Pons (tissue), 1 donor: ENCODE results near the gene ATXN7L1.
"Not testable (repeated sequence)": the region's sequence is repeated elsewhere in the genome, so short reads cannot be mapped to it uniquely, and the experiment has no call there.

Experiments
- DNase-seq: peaks from one replicate; pipeline ENCODE4 v3.0.0-alpha.2; 2016; ENCODE audit warnings: low spot score

The ATXN7L1 gene

DNA sequence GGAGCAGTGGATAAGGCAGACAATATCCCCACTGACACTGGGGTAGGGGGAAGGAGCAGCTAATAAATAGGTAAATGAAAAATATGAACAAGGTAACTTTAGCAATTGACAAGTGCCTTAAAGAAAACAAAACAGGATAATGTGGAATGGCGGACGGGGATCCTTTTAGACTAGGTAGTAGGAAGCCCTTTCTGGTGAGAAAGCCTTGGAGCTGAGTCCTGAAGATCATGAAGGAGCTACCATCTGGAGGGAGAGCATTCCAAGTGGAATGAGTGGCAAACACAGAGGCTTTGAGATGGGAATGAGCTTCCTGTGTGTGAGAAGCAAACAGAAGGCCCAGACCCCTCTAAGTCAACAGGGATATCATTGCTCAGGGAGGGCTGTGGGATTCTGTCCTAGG is 16.0 kb upstream of the ATXN7L1 start:
- DNase-seq, result no peak

DNA sequence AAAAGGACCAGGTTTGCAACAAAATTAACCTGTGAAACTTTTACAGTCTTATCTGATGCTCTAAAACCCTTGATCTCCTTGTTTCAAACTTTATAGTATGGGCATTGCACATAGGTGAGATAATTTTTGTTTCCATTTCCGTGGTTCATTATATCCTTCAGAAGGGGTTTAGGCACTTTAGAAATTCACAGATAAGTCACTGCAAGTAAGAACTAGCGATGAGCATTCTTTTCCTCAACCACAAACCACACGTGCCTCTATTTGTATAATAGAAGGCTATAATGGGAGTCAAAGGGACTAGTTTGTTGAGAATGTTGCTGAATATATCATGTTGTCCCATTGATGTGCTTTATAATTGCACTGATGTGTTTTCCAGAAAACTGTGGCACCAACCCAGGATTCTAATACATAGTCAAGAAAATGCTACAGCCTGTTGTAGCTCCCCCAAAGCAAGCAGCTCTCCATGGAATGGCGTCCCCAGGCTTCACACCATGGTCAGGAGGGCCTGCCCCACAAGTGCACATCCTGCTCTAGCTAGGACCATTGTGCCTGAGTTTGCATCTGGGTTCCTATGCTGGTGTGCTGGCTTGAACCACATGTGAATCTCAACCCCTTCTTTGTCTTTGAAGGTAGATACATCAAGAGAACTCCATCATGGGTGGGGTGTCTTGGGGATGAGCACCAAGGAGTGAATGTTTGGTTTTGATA is 14.0 kb upstream of the ATXN7L1 start:
- no peak for DNase-seq

DNA sequence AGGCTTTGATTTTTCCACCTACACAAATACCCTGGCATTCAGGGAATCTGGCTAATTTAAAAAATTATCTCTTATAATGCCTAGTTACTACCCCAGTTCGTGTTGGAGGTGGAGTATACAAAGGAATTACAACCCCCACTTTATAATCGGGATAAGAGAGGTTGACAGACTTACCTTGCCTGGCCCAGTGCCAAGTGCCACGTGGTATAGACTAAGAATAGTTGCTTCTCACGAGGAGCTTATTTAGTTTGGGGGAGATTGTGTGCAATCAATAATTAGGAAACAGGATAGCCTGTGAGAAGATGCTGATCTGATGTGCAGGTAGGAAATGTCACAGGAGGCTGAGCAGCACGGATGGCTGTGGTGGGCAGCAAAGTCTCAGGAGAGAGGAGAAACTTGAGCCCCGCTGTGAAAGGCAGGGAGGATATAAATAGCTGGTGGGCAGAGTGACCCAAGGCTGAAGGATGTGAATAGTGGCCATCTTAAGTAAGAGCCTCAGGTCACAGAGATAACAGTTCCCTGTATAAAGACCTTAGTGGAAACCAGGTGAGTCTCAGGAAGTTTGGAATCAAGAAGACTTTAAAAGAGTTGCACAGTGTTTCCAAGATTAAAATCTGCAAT is 11.3 kb upstream of the ATXN7L1 start:
- no peak for DNase-seq

DNA sequence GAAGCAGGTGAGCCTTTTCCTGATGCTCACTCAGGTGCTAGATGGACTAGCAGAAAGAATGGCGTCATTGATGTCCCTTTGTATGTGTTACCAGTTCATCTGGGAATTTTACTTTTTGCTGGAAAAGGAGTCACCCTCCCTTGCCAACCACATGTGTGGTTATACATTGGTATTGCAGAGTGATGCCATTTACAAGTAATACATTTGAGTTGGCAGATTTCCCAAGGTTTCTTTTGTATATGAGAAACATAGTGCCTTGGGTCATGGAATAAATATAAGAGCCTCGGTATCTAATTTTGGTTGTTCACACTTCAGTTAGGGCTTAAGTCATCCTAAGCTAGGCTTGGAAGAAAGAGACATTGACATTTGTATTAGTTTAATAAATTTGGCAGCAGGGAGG is 10.4 kb upstream of the ATXN7L1 start:
- DNase-seq, result no peak

DNA sequence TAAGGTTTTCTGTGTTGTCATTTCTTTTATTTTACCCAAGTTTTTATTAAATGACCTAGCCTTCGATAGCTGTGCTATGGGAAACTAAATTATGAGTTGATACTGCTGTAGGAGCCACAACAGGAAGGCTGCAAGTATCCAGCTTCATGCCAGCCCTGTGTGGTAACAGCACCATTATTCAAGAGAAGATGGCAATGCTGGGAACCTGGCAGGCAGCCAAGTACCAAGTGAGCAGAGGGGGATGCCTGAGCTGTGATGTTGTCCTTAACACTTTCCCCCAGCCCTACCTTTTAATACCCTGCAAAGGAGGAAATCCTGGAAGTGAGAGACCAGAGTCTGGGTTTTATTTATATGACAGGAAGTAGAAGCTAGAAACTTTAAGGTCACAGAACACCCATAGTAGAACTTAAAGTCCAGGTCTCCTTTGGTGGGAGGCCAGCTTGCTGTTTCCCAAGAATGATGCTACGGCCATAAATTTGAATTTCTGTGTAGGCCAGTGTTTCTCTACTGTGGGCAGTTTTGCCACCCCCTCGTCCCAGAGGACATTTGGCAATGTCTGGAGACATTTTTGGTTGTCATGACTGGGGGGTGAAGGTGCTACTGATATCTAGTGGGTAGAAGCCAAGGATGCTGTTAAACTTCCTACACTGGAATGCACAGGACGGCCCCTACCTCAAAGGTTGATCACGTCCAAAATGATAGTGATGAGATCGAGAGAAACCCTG is 9.2 kb upstream of the ATXN7L1 start:
- no peak for DNase-seq

DNA sequence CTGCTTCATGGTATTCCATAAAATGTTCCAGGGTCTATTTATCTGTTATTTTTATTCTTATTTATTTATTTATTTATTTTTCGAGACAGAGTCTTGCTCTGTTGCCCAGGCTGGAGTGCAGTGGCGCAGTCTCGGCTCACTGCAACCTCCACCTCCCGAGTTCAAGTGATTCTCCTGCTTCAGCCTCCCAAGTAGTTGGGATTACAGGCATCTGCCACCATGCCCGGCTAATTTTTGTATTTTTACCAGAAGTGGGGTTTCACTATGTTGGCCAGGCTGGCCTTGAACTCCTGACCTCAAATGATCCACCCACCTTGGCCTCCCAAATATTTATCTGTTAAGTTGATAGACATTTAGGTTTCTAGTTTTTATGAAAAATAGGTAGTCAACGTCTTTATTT is 6.8 kb upstream of the ATXN7L1 start:
- DNase-seq, result not testable (repeated sequence)

DNA sequence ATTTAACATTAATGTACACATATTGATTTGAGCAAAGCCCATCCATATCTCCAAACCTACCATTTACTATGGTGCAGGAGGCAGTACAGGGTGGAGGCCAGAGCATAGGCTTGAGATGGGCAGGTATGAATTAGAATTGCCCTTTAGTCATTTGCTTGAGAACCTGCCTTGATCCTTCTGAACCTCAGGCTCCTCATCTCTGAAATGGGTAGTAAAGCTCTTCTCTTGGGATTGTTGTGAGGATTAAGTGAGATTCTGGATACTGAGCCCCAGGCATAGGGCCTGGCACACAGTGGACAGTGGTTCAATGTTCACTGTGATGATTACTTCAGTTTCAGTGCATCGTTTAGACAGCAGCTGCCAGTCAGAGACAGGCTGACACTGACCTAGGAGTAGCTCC is 5.0 kb upstream of the ATXN7L1 start:
- DNase-seq, result no peak

DNA sequence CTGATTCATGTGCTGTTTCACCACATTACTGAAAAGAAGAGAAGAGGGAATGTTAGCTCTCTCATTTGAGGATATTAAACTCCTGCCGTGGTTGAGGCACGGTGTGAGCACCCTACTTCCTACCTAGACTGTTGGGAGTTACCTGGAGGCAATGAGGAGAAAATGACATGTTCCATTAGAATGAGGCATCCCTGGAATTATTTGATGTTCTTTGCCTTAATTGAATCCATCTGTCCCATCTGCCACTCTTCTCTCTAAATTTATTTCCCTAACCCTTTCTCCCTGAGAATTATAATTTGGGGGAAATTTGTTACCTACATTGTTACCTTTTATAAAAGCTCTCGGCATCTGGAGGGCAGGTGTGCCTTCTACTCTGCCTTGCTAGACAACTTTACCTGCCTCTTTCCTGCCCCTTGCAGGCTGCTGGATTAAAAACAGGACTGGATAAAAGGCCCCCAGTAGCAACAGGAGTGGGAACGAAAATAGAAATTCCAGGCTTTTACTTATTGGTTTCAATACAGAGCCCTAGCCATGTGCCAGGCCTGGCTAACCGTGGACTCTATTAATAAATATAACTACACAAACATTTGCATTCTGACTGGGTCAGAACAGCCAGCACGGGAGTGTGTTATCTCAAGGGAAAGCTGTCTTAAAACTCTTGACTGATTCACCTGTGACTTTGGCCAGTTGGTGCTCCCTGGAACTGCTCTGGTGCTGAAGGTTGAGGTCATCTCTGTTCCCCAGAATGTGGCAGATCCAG is 4.4 kb upstream of the ATXN7L1 start:
- no peak for DNase-seq

DNA sequence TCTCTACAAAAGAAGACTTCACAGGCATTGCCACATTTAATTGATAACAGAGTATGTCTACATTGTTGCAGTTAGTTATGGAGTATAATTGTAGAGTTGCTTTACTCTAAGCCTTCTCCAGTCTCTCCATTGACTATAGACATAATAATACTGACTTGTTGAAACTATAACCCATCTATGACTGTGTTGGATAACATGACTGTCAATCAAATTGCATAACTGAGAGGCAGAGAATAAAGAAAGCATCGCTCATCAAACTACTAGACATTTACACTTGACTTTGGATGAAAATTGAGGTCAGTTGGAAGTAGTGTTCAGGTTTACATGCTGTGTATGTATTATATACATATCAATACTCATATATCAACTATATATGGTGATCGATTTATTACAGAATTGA is 3.4 kb upstream of the ATXN7L1 start:
- DNase-seq, result no peak

DNA sequence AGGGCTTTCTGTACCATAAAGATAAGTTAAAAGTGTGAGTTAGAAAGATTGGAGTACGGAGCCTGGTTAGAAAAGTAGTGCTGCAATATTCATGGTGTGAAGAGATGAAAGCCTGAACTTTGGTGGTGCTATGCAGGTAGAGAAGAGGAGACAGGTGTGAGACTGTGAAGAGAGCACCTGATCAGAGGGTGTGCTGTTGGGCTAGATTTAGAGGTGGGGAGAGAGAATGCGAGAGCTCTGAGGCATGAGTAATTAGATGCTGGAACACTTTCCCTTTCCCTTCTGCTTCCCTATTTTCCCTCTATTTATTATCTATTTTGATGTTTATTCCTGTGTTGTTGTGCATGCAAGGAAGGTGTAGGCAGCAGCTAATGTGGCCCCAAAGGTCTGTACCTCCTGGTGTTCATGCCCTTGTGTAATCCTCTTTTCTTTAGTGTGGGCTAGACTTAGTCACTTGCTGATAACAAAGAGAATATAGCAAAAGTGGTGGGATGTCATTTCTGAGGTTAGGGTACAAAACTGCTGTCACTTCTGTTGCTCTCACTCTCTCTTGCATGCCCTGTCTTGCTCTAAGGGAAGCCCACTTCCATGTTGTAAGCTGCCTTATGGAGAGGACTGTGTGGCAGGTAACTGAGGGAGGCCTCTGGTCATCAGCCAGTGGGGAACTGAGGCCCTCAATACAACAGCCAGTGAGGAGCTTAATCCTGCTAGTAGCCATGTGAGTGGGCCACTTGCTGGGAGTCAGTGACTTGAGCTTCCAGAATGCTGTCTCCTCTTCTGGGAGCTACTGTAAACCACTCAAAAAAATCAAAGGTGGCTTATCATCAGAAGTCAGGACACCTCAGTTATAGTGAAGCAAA is 2.6 kb upstream of the ATXN7L1 start:
- no peak for DNase-seq

DNA sequence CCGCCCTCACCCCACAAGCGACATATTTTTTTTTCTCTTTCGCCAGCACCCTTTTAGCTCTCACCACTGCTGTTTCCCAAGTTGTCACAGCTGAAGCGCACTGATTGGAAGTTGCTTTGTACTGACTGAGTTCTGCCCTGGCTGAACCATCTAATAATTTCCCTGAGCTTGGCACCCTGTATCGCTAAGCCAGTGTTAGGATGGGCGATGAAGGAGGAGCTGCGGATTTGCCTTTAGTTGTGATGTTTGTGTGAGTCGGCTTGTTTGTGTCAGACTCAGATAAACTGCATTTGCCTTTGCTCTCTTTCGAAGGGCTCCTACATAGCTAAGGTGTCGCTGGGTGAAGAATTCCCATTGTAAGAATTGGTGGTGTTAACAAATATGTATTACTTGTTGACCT is 1.3 kb upstream of the ATXN7L1 start:
- DNase-seq, result peak; percentile 20

DNA sequence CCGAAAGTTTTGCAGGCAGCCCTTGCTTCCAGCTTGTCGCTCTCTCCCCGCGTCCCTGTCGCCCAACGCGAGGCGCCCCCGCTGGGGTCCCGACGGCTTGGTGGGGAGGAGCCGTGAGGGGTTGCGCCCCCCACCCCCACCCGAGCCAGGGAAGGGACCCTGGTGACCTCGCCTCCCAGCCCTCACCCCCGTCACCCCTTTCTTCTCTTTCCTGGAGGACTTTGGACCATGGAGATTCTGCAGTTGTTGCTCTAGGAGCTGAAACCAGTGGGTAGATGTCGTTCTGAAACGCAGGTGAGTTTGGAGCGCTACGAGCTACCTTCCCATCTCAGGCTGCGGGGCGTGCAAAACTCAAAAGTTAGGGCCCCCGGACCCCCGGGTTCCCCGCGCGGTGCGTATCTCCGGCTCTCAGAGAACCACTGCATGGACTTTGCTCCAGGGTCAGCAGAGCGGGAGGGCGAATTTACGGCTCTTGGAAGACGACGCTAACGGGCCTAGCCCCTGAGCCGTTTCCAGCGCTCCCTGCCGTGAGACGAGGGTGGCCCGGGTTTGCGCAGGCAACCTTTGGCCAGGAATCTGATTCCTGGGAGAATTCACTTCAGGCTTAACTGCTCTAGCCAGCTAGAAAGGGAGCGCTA is 684 bp upstream of the ATXN7L1 start:
- DNase-seq, result no peak

DNA sequence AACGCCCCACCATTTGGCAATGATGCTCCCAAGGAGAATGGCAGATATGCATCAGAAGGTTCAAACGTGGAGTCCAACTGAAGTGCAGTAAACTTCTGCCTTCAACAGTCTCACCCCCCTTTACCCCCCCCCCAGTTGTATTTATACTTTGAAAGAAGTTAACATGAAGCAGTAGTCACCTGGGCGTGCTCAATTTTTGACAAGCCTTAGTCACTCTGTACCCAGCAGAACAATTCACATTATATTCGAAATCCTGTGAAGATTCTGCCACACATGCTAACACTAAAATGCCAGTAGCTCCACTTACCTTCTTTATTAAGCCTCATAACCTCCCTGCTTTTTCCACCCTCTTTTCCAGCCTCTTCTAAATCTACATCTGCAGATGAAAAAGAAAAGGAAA is 894 bp downstream of the ATXN7L1 start:
- DNase-seq, result peak; percentile 15

DNA sequence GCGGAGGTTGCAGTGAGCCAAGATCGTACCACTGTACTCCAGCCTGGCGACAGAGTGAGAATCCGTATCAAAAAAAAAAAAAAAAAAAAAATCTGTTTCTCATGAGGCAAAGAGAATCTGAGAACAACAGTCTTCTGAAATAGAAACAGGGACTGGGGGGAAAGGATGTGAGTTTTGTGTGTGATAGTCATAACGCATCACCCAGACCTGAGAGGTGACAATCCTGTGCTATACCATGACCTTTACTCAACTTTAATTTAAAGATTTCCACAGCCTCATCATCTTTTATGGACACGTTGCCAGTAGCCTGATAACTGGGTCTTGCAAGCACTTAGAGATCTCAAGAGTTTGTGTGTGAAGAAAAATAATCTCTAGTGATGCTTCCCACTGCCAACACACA is 2.3 kb downstream of the ATXN7L1 start:
- DNase-seq, result no peak

DNA sequence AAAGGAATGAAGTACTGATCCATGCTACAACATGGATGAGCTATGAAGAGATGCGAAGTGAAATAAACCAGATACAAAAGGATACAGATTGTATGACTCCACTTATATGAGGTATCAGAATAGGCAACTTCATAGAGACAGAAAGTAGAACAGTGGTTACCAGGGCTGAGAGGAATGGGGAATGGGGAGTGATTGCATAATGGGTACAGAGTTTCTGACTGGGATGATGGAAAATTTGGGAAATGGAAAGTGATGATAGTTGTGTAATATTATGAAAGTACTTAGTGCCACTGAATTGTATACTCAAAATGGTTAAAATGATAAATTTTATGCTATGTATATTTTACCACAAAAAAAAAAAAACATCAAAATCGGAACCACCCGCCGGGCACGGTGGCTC is 3.9 kb downstream of the ATXN7L1 start:
- DNase-seq, result no peak

DNA sequence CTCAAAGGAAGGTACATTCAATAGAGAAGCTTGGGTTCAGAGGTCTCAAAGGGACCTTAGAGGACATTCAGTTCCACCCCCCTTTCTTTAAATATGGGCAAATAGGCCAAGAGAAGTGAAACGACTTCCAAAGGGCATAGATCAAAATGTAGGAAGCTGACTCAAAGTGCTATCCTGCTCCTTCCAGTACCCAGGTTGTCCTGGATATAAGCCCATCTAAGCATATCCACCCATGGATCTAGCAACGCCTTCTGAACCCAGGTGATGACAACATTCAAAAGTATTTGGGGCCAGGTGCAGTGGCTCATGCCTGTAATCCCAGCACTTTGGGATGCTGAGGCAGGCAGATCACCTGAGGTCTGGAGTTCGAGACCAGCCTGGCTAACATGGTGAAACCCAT is 5.3 kb downstream of the ATXN7L1 start:
- no peak for DNase-seq

DNA sequence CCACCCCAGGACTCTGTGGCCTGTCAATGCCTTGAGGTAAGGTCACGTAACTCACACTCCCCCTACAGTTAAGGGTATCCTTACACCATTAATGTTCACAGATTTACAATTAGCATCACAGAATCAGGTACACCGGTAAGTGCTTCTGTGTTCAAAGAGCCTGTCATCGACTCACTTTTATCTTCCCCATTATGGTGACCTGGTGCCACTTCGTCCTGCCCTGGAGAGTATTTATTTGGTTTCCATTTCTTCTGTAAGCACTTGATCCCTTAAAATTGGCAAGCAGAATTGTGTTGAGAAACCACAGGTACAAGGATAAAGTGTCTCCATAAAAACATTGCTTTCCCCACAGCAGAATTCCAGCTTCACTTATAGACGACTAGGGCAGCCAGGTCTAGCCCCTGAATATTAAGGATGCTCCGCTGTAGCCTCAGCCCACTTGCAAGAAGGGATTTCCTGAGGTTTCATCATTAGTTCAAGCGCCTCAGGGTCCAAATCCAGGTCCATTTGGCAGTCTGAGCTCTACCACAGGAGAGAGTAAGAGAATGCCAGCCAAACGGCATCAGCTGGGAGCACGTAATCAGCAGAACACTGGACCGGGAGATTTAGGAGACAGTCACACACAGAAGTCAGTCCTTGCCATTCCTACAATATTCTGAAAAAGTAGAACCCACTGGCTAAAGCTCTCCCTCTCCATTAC is 10.1 kb downstream of the ATXN7L1 start:
- DNase-seq, result no peak

DNA sequence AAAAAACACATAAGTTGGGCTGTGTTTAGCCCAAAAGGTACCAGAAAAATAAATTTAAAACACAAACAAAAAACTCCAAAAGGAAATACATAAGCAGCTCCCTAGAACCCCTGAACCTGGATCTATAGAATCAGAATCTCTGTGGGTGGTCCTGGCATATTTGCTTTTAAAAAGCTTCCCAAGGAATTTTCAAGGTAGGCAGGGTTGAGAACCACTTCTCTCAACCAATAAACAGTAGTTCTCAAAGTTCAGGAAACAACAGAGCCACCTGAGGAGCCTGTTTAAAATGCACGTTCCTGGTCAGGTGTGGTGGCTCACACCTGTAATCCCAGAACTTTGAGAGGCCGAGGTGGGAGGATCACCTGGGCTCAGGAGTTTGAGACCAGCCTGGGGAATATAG is 12.5 kb downstream of the ATXN7L1 start:
- DNase-seq, result no peak

DNA sequence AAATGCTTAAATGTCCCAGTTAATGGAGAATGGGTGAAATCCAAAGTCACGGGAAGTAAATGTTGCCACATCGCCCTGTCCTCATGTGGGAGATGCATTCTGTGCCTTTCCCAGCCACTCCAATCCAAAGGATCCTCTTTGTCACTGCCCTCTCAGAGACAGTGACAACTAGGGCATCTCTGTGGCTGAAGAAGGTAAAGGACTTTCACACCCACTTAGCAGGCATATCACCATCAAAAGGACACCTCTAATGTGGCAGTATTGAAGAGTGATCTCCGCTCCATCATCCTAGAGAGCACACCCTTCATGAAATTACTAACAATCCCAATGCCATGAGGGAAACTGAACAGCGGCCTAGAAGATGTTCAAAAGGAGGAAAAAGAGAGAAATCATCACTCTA is 13.6 kb downstream of the ATXN7L1 start:
- no peak for DNase-seq

DNA sequence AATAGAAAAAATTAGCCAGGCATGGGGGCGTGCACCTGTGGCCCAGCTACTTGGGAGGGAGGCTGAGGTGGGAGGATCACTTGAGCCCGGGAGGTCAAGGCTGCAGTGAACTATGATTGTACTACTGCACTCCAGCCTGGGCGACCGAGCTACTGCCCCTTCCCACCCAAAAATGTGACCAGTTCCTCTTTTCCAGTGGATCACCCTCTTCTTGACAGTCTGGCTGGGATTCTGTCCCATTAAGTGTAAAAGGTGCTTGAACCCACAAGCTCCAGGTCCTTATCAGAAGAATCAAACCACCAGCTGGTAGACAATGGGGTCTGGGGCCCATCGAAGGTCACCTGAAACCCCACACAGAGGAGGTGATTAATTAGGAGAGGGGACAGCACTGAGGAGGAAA is 14.1 kb downstream of the ATXN7L1 start:
- no peak for DNase-seq

DNA sequence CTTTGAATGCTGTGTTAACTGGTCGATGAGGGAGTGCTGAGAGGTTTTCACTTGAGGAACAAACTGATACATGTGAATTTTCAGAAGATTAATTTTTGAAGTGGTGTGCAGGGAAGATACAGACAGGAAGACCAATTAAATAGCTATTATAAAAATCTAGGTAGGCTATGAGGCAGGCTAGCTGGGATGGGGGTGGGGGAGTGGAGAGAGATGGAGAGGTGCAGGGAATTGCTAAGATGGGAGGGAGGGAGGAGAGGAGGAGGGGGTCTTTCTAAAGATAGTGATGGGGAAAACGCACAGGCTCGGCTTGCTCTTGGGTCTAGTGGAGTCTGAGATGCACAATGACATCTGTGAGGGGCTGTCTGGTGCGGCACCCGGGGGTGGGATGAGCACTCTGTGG is 15.2 kb downstream of the ATXN7L1 start:
- DNase-seq, result no peak
